CD4-positive, alpha-beta T cell treated with Interleukin-10 for 1 hour (primary cell): ENCODE results near the gene ARL14EP.

Experiments used
- DNase-seq: peaks from one replicate; pipeline ENCODE4 v3.0.0-alpha.2; 2020

ARL14EP gene

GRCh38 chr11:30328681-30329080 is 5.8 kb downstream of the ARL14EP start:
- DNase-seq, result no peak

GRCh38 chr11:30329150-30329940 is 6.4 kb downstream of the ARL14EP start:
- DNase-seq, result no peak

- peak; percentile 24 for DNase-seq
Observed at GRCh38 chr11:30333405-30333804, 10.5 kb downstream of the ARL14EP start.

- no peak for DNase-seq
Observed at GRCh38 chr11:30342736-30343166, 19.8 kb downstream of the ARL14EP start.

- DNase-seq, result no peak
Observed at GRCh38 chr11:30344085-30344484, 21.2 kb downstream of the ARL14EP start.

GRCh38 chr11:30345644-30346043 is 22.7 kb downstream of the ARL14EP start:
- no peak for DNase-seq

- peak; percentile 60 for DNase-seq
Observed at GRCh38 chr11:30346068-30346688, 23.3 kb downstream of the ARL14EP start.

- DNase-seq, result no peak
Observed at GRCh38 chr11:30348035-30348434, 25.1 kb downstream of the ARL14EP start.

GRCh38 chr11:30349885-30350284 is 27.0 kb downstream of the ARL14EP start:
- no peak for DNase-seq

GRCh38 chr11:30350384-30350783 is 27.5 kb downstream of the ARL14EP start:
- no peak for DNase-seq

- DNase-seq, result no peak
Observed at GRCh38 chr11:30351061-30351460, 28.2 kb downstream of the ARL14EP start.

GRCh38 chr11:30356391-30356790 is 33.5 kb downstream of the ARL14EP start:
- DNase-seq, result no peak

- DNase-seq, result no peak
Observed at GRCh38 chr11:30357872-30358271, 35.0 kb downstream of the ARL14EP start.

GRCh38 chr11:30358536-30358935 is 35.6 kb downstream of the ARL14EP start:
- DNase-seq, result no peak

GRCh38 chr11:30360741-30361140 is 37.8 kb downstream of the ARL14EP start:
- no peak for DNase-seq

- DNase-seq, result no peak
Observed at GRCh38 chr11:30364139-30364836, 41.4 kb downstream of the ARL14EP start.

- no peak for DNase-seq
Observed at GRCh38 chr11:30364837-30365482, 42.1 kb downstream of the ARL14EP start.

GRCh38 chr11:30365793-30366517 is 43.1 kb downstream of the ARL14EP start:
- DNase-seq, result no peak

- DNase-seq, result no peak
Observed at GRCh38 chr11:30368394-30368793, 45.5 kb downstream of the ARL14EP start.

- DNase-seq, result no peak
Observed at GRCh38 chr11:30370164-30370563, 47.3 kb downstream of the ARL14EP start.

- no peak for DNase-seq
Observed at GRCh38 chr11:30377347-30377746, 54.4 kb downstream of the ARL14EP start.

GRCh38 chr11:30380846-30381245 is 57.9 kb downstream of the ARL14EP start:
- no peak for DNase-seq

- DNase-seq, result no peak
Observed at GRCh38 chr11:30381879-30382278, 59.0 kb downstream of the ARL14EP start.
